PC-9 (cell line): ENCODE measurements around the gene DNAH7. TPM values are rescaled to one million over a fixed set of nuclear protein-coding genes. Genes with fewer than 3 reads are reported as not detected.

Experiments used
- BruUV-seq: library from RNA; stranded (reverse); fragments of 400-500 nt; replicated peaks from 2 replicates; lab custom pipeline; 2021; lab: Mats Ljungman, UMichigan
- CTCF ChIA-PET: fragments of 300-600 bp; sonication (Branson Sonifier 250); formaldehyde crosslinking; loops from one replicate; lab custom pipeline; 2022; ENCODE audit warnings: antibody characterized with exemption; lab: Charles Lee
- POLR2A ChIA-PET: fragments of 300-600 bp; sonication (Branson Sonifier 250); formaldehyde crosslinking; loops from one replicate; lab custom pipeline; 2022; ENCODE audit warnings: antibody characterized with exemption; ENCODE audit not compliant: unreplicated experiment; lab: Charles Lee
- DNase-seq, 2 experiments: peaks; one replicate each; pipeline versions ENCODE4 v3.0.0 to v3.0.0-alpha.2; 2015 to 2022; ENCODE audit warnings: mixed read lengths in 1 of 2
- H2AFZ ChIP-seq: fragments of 200-600 bp; sonication (generic); 2 replicates; pipeline ENCODE4 v1.8.1; 2017; ENCODE audit warnings: antibody characterized with exemption
- H3F3A ChIP-seq: fragments of 200-600 bp; sonication (generic); 2 replicates; pipeline ENCODE4 v1.8.1; 2017; ENCODE audit warnings: antibody characterized with exemption, mild to moderate bottlenecking, low read depth; ENCODE audit not compliant: insufficient read depth
- H3K27ac ChIP-seq: fragments of 200-600 bp; sonication (generic); 2 replicates; pipeline ENCODE4 v1.6.1; 2016; ENCODE audit warnings: mixed run types
- H3K27me3 ChIP-seq: fragments of 200-600 bp; sonication (generic); 2 replicates; pipeline ENCODE4 v1.6.1; 2016; ENCODE audit warnings: low read depth, mixed run types; ENCODE audit not compliant: insufficient read depth
- H3K36me3 ChIP-seq: fragments of 200-600 bp; sonication (generic); 2 replicates; pipeline ENCODE4 v1.6.1; 2016; ENCODE audit warnings: low read depth, mixed run types
- H3K4me1 ChIP-seq: fragments of 200-600 bp; sonication (generic); replicated peaks from 2 replicates; pipeline ENCODE4 v1.6.1; 2016; ENCODE audit warnings: mixed run types; ENCODE audit not compliant: insufficient read depth
- H3K4me2 ChIP-seq: fragments of 200-600 bp; sonication (generic); 2 replicates; pipeline ENCODE4 v1.6.1; 2017; ENCODE audit warnings: mixed run types
- H3K4me3 ChIP-seq: fragments of 200-600 bp; sonication (generic); 2 replicates; pipeline ENCODE4 v1.6.1; 2016; ENCODE audit warnings: mixed run types
- H3K79me2 ChIP-seq: fragments of 200-600 bp; sonication (generic); 2 replicates; pipeline ENCODE4 v1.6.1; 2017; ENCODE audit warnings: low read depth, mixed run types
- H3K9me2 ChIP-seq: fragments of 200-600 bp; sonication (generic); 2 replicates; pipeline ENCODE4 v1.8.1; 2017; ENCODE audit warnings: mild to moderate bottlenecking; ENCODE audit not compliant: insufficient read depth
- H3K9me3 ChIP-seq: fragments of 200-600 bp; sonication (generic); 2 replicates; pipeline ENCODE4 v1.8.1; 2016; ENCODE audit warnings: low read depth; ENCODE audit not compliant: insufficient read depth
- H4K20me1 ChIP-seq: fragments of 200-600 bp; sonication (generic); 2 replicates; pipeline ENCODE4 v1.8.1; 2017; ENCODE audit not compliant: insufficient read depth
- CTCF ChIP-seq: fragments of 200-600 bp; sonication (generic); conservative IDR thresholded peaks from 2 replicates; pipeline ENCODE4 v1.6.1; 2017; ENCODE audit warnings: mixed run types, antibody characterized with exemption, mild to moderate bottlenecking, moderate library complexity
- EZH2 ChIP-seq: fragments of 200-600 bp; sonication (generic); IDR thresholded peaks from 2 replicates; pipeline ENCODE4 v1.8.0; 2017; ENCODE audit warnings: antibody characterized with exemption, low read depth
- intact Hi-C: fragments of 100-400 bp; cut with micrococcal nuclease; formaldehyde crosslinking; loops from one replicate; pipeline ENCODE4 v1.10.0; 2022; ENCODE audit not compliant: unreplicated experiment
- total RNA-seq: library from RNA; stranded (reverse); gene quantifications from 2 replicates; pipeline ENCODE4 v1.2.3, GENCODE V29; 2021

The DNAH7 gene
- total RNA-seq, 1 experiment from 2014 or later: 3.8 TPM

DNA sequence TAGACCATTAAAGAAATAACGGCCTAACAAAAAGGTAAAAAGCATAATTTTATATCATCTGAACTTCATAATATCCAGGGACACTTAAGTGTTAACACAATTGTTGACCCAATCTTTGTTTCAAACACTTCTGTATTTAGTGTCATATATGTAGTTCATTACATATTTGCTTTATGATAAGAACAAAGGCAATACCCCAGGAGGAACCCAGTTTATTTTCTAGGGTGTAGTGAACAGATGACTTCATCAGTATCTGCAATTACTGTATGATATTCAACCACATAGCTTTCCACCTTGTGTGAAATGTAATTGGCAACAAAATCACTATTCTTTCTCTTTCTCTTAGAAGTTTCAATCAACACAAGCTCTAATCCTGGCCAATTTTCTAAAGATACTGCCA lies 233.8 kb downstream of the DNAH7 start:
- POLR2A ChIA-PET: no interaction called here
- no TSS peak for BruUV-seq

GRCh38 chr2:195830968-195831950 lies 237.4 kb downstream of the DNAH7 start:
- POLR2A ChIA-PET: no interaction called here

More for the DNA sequence above, 233.8 kb downstream of the DNAH7 start:
- Histone ChIP-seq H3K36me3 (no peaks in the 10 kb centered on the region), H3K9me2 (no peaks in the 10 kb centered on the region), H2AFZ (no peak overlapping the region), H3K4me1 (no peaks in the 10 kb centered on the region), H3K79me2 (no peaks in the 10 kb centered on the region), H3K27ac (no peak overlapping the region), H3K27me3 (no peaks in the 10 kb centered on the region), H3K4me2 (no peak overlapping the region), H3K9me3 (no peaks in the 10 kb centered on the region), H3K4me3 (no peak overlapping the region), H4K20me1 (no peaks in the 10 kb centered on the region), H3F3A (no peaks in the 10 kb centered on the region)
- intact Hi-C loops: no loop called here
- no peak for DNase-seq
- no peak for TF ChIP-seq CTCF
- no peak for TF ChIP-seq EZH2
- CTCF ChIA-PET: no interaction called here

GRCh38 chr2:195824478-195824877 lies 244.2 kb downstream of the DNAH7 start:
- no TSS peak for BruUV-seq
- no peak overlapping the region for H2AFZ ChIP-seq
- H3F3A ChIP-seq: no peaks in the 10 kb centered on the region
- no peaks in the 10 kb centered on the region for H4K20me1 ChIP-seq
- H3K4me2 ChIP-seq: no peak overlapping the region
- H3K79me2 ChIP-seq: no peaks in the 10 kb centered on the region
- no peak overlapping the region for H3K27ac ChIP-seq
- TF ChIP-seq CTCF: no peak
- TF ChIP-seq EZH2: no peak
- ChIA-PET CTCF (no interaction called here), POLR2A (no interaction called here)
- no peaks in the 10 kb centered on the region for H3K9me3 ChIP-seq
- no peaks in the 10 kb centered on the region for H3K27me3 ChIP-seq
- no peaks in the 10 kb centered on the region for H3K9me2 ChIP-seq
- H3K4me1 ChIP-seq: peaks cover 6% of the 10 kb centered on the region; the same call in 1 of the 2 replicates
- DNase-seq: no peak
- H3K36me3 ChIP-seq: no peaks in the 10 kb centered on the region
- H3K4me3 ChIP-seq: no peak overlapping the region
- intact Hi-C loops: no loop called here

More at GRCh38 chr2:195830968-195831950, 237.4 kb downstream of the DNAH7 start:
- CTCF ChIA-PET: no interaction called here
- Histone ChIP-seq H3K27me3 (no peaks in the 10 kb centered on the region), H3K36me3 (no peaks in the 10 kb centered on the region), H3K4me1 (no peaks in the 10 kb centered on the region), H3K4me2 (no peak overlapping the region), H4K20me1 (no peaks in the 10 kb centered on the region), H3K27ac (no peak overlapping the region), H3K9me3 (no peaks in the 10 kb centered on the region), H3K4me3 (no peak overlapping the region), H3K79me2 (no peaks in the 10 kb centered on the region), H3F3A (no peaks in the 10 kb centered on the region), H3K9me2 (no peaks in the 10 kb centered on the region), H2AFZ (no peak overlapping the region)
- no TSS peak for BruUV-seq
- intact Hi-C loops: no loop called here
- no peak for DNase-seq
- TF ChIP-seq CTCF (no peak), EZH2 (no peak)
